ENCODE measurements around the gene NLRP6. TPM values are rescaled to one million over a fixed set of nuclear protein-coding genes. Genes with fewer than 3 reads are reported as not detected.

The NLRP6 gene
- total and polyA plus RNA-seq, 2 experiments from 2014 or later: not detected

- Histone ChIP-seq H3K27me3 (replicated peaks; ENCODE audit: insufficient read depth) (no peaks in the 10 kb centered on the region), H3K79me2 (ENCODE audit: insufficient read depth) (no peaks in the 10 kb centered on the region), H3K9me2 (ENCODE audit: insufficient read depth) (no peaks in the 10 kb centered on the region), H3K9ac (no peak overlapping the region), H3K9me3 (ENCODE audit: low read depth) (no peaks in the 10 kb centered on the region), H4K20me1 (ENCODE audit: insufficient read depth) (no peaks in the 10 kb centered on the region), H3K27ac (no peak overlapping the region), H3K4me1 (ENCODE audit: insufficient read depth) (no peaks in the 10 kb centered on the region), H3K36me3 (ENCODE audit: low read depth) (no peaks in the 10 kb centered on the region), H3F3A (ENCODE audit: insufficient read depth) (no peaks in the 10 kb centered on the region), H2AFZ (no peak overlapping the region), H3K4me2 (ENCODE audit: unreplicated experiment) (no peak overlapping the region), H3K4me3 (no peak overlapping the region)
- in situ Hi-C loops (cut with MboI): no loop called here
- TF ChIP-seq EZH2 (IDR thresholded peaks at IDR 0.05; ENCODE audit: insufficient read depth, poor library complexity, severe bottlenecking) (no peak), EZH2phosphoT487 (IDR thresholded peaks at IDR 0.05; ENCODE audit: insufficient read depth, low read depth) (no peak)
- DNase-seq: no peak
- 90 to 94% methylated on average over 25 to 27 of the region's 27 CpGs for WGBS, 2 experiments (ENCODE audit: low coverage in 1 of 2, low lambda C conversion rate in 2 of 2, missing lambda C conversion rate in 2 of 2)
Measured at GRCh38 chr11:293852-294661, 15.8 kb downstream of the NLRP6 start.

GRCh38 chr11:294780-295179 lies 16.6 kb downstream of the NLRP6 start:
- H3K36me3 ChIP-seq (ENCODE audit: low read depth): no peaks in the 10 kb centered on the region
- no peak overlapping the region for H3K27ac ChIP-seq
- H3F3A ChIP-seq (ENCODE audit: insufficient read depth): no peaks in the 10 kb centered on the region
- H4K20me1 ChIP-seq (ENCODE audit: insufficient read depth): no peaks in the 10 kb centered on the region
- H3K79me2 ChIP-seq (ENCODE audit: insufficient read depth): no peaks in the 10 kb centered on the region
- in situ Hi-C loops (cut with MboI): no loop called here
- DNase-seq: no peak
- no peak overlapping the region for H2AFZ ChIP-seq
- no peaks in the 10 kb centered on the region for H3K4me1 ChIP-seq (ENCODE audit: insufficient read depth)
- H3K9ac ChIP-seq: no peak overlapping the region
- WGBS, 2 experiments (ENCODE audit: low coverage in 1 of 2, low lambda C conversion rate in 2 of 2, missing lambda C conversion rate in 2 of 2): 89 to 94% methylated on average over 15 of the region's 16 CpGs
- no peak for TF ChIP-seq EZH2phosphoT487 (IDR thresholded peaks at IDR 0.05; ENCODE audit: insufficient read depth, low read depth)
- no peak for TF ChIP-seq EZH2 (IDR thresholded peaks at IDR 0.05; ENCODE audit: insufficient read depth, poor library complexity, severe bottlenecking)
- no peak overlapping the region for H3K4me3 ChIP-seq
- H3K27me3 ChIP-seq (replicated peaks; ENCODE audit: insufficient read depth): no peaks in the 10 kb centered on the region
- H3K4me2 ChIP-seq (ENCODE audit: unreplicated experiment): no peak overlapping the region
- no peaks in the 10 kb centered on the region for H3K9me3 ChIP-seq (ENCODE audit: low read depth)
- H3K9me2 ChIP-seq (ENCODE audit: insufficient read depth): no peaks in the 10 kb centered on the region

GRCh38 chr11:295351-296170 lies 17.4 kb downstream of the NLRP6 start:
- Histone ChIP-seq H3K27ac (no peak overlapping the region), H2AFZ (no peak overlapping the region), H3K79me2 (ENCODE audit: insufficient read depth) (no peaks in the 10 kb centered on the region), H3K4me3 (no peak overlapping the region), H3K4me1 (ENCODE audit: insufficient read depth) (no peaks in the 10 kb centered on the region), H3F3A (ENCODE audit: insufficient read depth) (no peaks in the 10 kb centered on the region), H3K9ac (no peak overlapping the region), H3K9me2 (ENCODE audit: insufficient read depth) (no peaks in the 10 kb centered on the region), H4K20me1 (ENCODE audit: insufficient read depth) (no peaks in the 10 kb centered on the region), H3K36me3 (ENCODE audit: low read depth) (no peaks in the 10 kb centered on the region), H3K9me3 (ENCODE audit: low read depth) (no peaks in the 10 kb centered on the region), H3K4me2 (ENCODE audit: unreplicated experiment) (no peak overlapping the region), H3K27me3 (replicated peaks; ENCODE audit: insufficient read depth) (no peaks in the 10 kb centered on the region)
- no peak for TF ChIP-seq EZH2 (IDR thresholded peaks at IDR 0.05; ENCODE audit: insufficient read depth, poor library complexity, severe bottlenecking)
- no peak for TF ChIP-seq EZH2phosphoT487 (IDR thresholded peaks at IDR 0.05; ENCODE audit: insufficient read depth, low read depth)
- in situ Hi-C loops (cut with MboI): no loop called here
- WGBS, 2 experiments (ENCODE audit: low coverage in 1 of 2, low lambda C conversion rate in 2 of 2, missing lambda C conversion rate in 2 of 2): 78% methylated on average over 26 of the region's 26 CpGs
- no peak for DNase-seq

- Histone ChIP-seq H3K4me3 (no peak overlapping the region), H3K9me3 (ENCODE audit: low read depth) (no peaks in the 10 kb centered on the region), H3K36me3 (ENCODE audit: low read depth) (no peaks in the 10 kb centered on the region), H3K4me1 (ENCODE audit: insufficient read depth) (no peaks in the 10 kb centered on the region), H3F3A (ENCODE audit: insufficient read depth) (no peaks in the 10 kb centered on the region), H3K4me2 (ENCODE audit: unreplicated experiment) (no peak overlapping the region), H3K9ac (no peak overlapping the region), H3K79me2 (ENCODE audit: insufficient read depth) (no peaks in the 10 kb centered on the region), H4K20me1 (ENCODE audit: insufficient read depth) (no peaks in the 10 kb centered on the region), H3K27me3 (replicated peaks; ENCODE audit: insufficient read depth) (no peaks in the 10 kb centered on the region), H2AFZ (no peak overlapping the region), H3K9me2 (ENCODE audit: insufficient read depth) (no peaks in the 10 kb centered on the region), H3K27ac (no peak overlapping the region)
- TF ChIP-seq EZH2phosphoT487 (IDR thresholded peaks at IDR 0.05; ENCODE audit: insufficient read depth, low read depth) (no peak), EZH2 (IDR thresholded peaks at IDR 0.05; ENCODE audit: insufficient read depth, poor library complexity, severe bottlenecking) (no peak)
- 76 to 79% methylated on average over 35 of the region's 35 CpGs for WGBS, 2 experiments (ENCODE audit: low coverage in 1 of 2, low lambda C conversion rate in 2 of 2, missing lambda C conversion rate in 2 of 2)
- DNase-seq: no peak
- in situ Hi-C loops (cut with MboI): no loop called here
Measured at GRCh38 chr11:296171-297050, 18.2 kb downstream of the NLRP6 start.

Measured in GM23248 (cell line).